Pancreas (tissue), 10 donors: ENCODE measurements around the gene FAM222B. TPM values are rescaled to one million over a fixed set of nuclear protein-coding genes. Genes with fewer than 3 reads are reported as not detected.
A peak's percentile ranks its signal among the peaks of the same experiment; 100 is the strongest.
"Not testable (repeated sequence)": the region's sequence is repeated elsewhere in the genome, so short reads cannot be mapped to it uniquely, and the experiment has no call there.

Experiments
- ATAC-seq, 4 donors: fragments of 200-7000 bp; cut with Tn5 transposase; one replicate each; pipeline versions ENCODE4 v1.8.0 to v1.9.1; 2020; ENCODE audit warnings: mild to moderate bottlenecking in 4 of 4, moderate library complexity in 4 of 4
- DNase-seq, 6 donors: peaks; one replicate each; pipeline ENCODE4 v3.0.0-alpha.2; 2020
- FAIRE-seq: peaks from 2 replicates; lab custom pipeline; 2012; peaks lifted over from hg19 to GRCh38; lab: Jason Lieb, UNC
- H3K27ac ChIP-seq, 4 donors: fragments of 200-600 bp; sonication (generic); 1 replicate in 3 of 4; 2 replicates in 1 of 4; pipeline versions ENCODE4 v1.5.0 to v1.8.0; 2020
- H3K27me3 ChIP-seq, 4 donors: fragments of 200-600 bp; one replicate each; pipeline ENCODE4 v1.8.0; 2021
- H3K36me3 ChIP-seq, 3 donors: fragments of 200-600 bp; sonication (generic) in 1 of 3; one replicate each; pipeline versions ENCODE4 v1.5.0 to v1.8.0; 2020 to 2021
- H3K4me1 ChIP-seq, 3 donors: fragments of 200-600 bp; one replicate each; pipeline ENCODE4 v1.8.0; 2021
- H3K4me3 ChIP-seq, 4 donors: fragments of 200-600 bp; sonication (generic) in 2 of 4; one replicate each; pipeline versions ENCODE4 v1.5.0 to v1.8.0; 2020 to 2021
- H3K9me3 ChIP-seq, 4 donors: fragments of 200-600 bp; one replicate each; pipeline ENCODE4 v1.8.0; 2021
- CTCF ChIP-seq, 4 donors: fragments of 200-600 bp; sonication (generic) in 3 of 4; IDR thresholded peaks; one replicate each; pipeline versions ENCODE4 v1.5.0 to v1.8.0; 2021; ENCODE audit warnings: antibody characterized with exemption in 4 of 4
- WGBS, 2 donors: extraction: QIAGEN DNeasy Blood & Tissue Kit; methylation state at CpG; one replicate each; pipeline ENCODE4 v1.1.7; 2013; 5-methylcytosine and 5-hydroxymethylcytosine counted together
- intact Hi-C, 3 donors: fragments of 100-400 bp; cut with DNase I; formaldehyde crosslinking; loops; one replicate each; pipeline versions ENCODE4 v1.11.1 to v1.14.2; 2022
- polyA plus RNA-seq, 2 donors: library from polyadenylated mRNA; stranded (reverse); fragments of 200-250 nt; gene quantifications; one replicate each; pipeline ENCODE4 v1.2.3, GENCODE V29; 2013
- total RNA-seq, 6 donors: library from RNA; stranded (reverse); fragmentation: NEBNext Ultra II Directional in 4 of 6; extraction: Animal tissue kit (Norgen Biotek cat#: 25700) in 4 of 6; gene quantifications; one replicate each; pipeline versions ENCODE4 v1.2.1 to v1.2.4, GENCODE V29; 2021 to 2023
- donor health status: healthy with polysubstance abuse.
- donor health status: DM: no; HTN: no; CAD: no; lungs with moderate emphysema.
- donor health status: DM: no; HTN: no; CAD: no.
- donor health status: control.
- donor health status: control.
- donor health status: Bipolar disorder and iron deficiency.
- donor health status: DM: yes; HTN: yes; CAD: no.
- donor health status: DM: no; HTN: no; CAD: no.
- donor health status: DM: no; HTN: no; CAD: no.
- donor health status: DM: yes; HTN: yes; CAD: no.

FAM222B gene
- total and polyA plus RNA-seq, 8 donors = 5.5 to 15.6 (median 8.1) TPM

- no peaks in the 10 kb centered on the region for H3K36me3 ChIP-seq
- peak in 1 of 6 donors; percentile 8 for DNase-seq
- no peak for ATAC-seq
- no peaks in the 10 kb centered on the region for H3K27me3 ChIP-seq
- TF ChIP-seq CTCF (IDR thresholded peaks at IDR 0.05) = no peak
- intact Hi-C loops = no loop called here
- peaks cover 0 to 6% (median 0%) of the 10 kb centered on the region in 3 donors for H3K4me1 ChIP-seq
- WGBS, 2 donors = 88 to 93% methylated on average over 10 of the region's 10 CpGs
- no peaks in the 10 kb centered on the region for H3K9me3 ChIP-seq
- FAIRE-seq = no peak
- H3K27ac ChIP-seq = no peak overlapping the region
- no peak overlapping the region for H3K4me3 ChIP-seq
These were observed 3.6 kb upstream of the FAM222B start for GRCh38 chr17:28846231-28846630.

DNA sequence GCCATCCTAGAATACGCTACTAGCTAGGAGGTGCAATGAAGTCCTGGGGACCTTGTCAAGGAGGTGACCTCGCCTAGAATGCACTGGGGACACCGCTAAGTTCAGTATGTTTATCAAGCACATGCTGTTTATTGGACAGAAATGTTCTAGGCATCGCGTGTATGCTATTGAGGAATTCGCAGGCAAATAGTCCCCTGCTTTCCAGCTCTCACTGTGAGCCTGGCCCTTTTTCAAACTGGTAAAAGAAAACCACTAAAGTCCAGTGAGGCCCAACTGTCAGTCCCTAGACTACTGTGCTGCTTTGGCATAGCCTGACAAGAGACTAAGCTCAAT is 1.2 kb upstream of the FAM222B start:
- Histone ChIP-seq H3K27me3 (no peaks in the 10 kb centered on the region), H3K36me3 (no peaks in the 10 kb centered on the region), H3K4me3 (no peak overlapping the region), H3K27ac (no peak overlapping the region), H3K4me1 (peaks cover 0 to 6% (median 0%) of the 10 kb centered on the region in 3 donors), H3K9me3 (no peaks in the 10 kb centered on the region)
- TF ChIP-seq CTCF (IDR thresholded peaks at IDR 0.05) = no peak
- intact Hi-C loops = no loop called here
- WGBS, 2 donors = 84 to 89% methylated on average over 6 of the region's 6 CpGs
- FAIRE-seq = no peak
- peak in 1 of 6 donors; percentile 1 for DNase-seq
- no peak for ATAC-seq

DNA sequence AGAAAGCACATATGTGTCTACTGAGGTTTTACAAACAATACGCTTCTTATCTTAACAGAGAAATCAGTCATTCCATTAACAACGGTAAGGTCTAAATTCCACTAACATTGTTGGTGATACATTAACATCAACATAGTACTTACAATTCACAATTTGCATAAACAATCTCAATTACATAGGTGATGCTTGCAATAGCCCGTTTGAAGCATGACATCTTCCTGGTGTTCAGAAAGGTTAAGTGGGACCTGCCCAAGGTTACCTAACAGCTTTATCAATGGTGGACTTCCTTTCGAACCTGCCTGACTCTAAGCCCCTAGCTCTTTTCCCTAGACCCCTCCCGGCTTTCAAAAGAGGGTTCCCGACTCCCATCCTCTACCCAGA is 699 bp downstream of the FAM222B start:
- Histone ChIP-seq H3K27me3 (no peaks in the 10 kb centered on the region), H3K9me3 (no peaks in the 10 kb centered on the region), H3K27ac (peak overlapping the region; percentile 39 to 76 (median 62)), H3K4me3 (peak overlapping the region; percentile 46 to 86 (median 66)), H3K36me3 (no peaks in the 10 kb centered on the region), H3K4me1 (peaks cover 0 to 6% (median 0%) of the 10 kb centered on the region in 3 donors)
- peak; percentile 10 to 46 (median 42) for ATAC-seq
- intact Hi-C loops = no loop called here
- DNase-seq = no peak
- WGBS, 2 donors = 1% methylated on average over 6 of the region's 6 CpGs
- no peak for FAIRE-seq
- no peak for TF ChIP-seq CTCF (IDR thresholded peaks at IDR 0.05)

DNA sequence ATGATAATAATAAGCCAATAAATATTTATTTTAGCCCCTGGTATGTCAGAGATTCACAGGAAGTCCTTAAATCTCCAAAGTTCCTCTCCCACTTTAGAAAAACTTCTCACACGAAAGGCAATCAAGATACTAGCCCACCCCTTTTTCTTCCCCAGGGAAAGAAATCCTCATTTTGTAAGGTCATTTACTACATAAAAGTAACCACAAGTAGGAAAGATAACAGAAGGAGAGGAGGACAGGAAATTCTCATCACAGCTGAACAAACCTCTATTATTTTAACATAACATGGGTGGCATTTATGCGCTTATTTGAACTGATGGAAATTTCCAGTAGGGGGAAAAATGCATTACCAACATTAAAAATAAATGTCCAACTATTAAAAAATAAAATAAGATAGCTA is 3.4 kb downstream of the FAM222B start:
- no peak for TF ChIP-seq CTCF (IDR thresholded peaks at IDR 0.05)
- no peak for FAIRE-seq
- no peak overlapping the region for H3K4me3 ChIP-seq
- no peaks in the 10 kb centered on the region for H3K9me3 ChIP-seq
- ATAC-seq = no peak
- H3K27ac ChIP-seq = no peak overlapping the region
- DNase-seq = no peak
- no peaks in the 10 kb centered on the region for H3K36me3 ChIP-seq
- 88 to 89% methylated on average over 2 of the region's 2 CpGs for WGBS, 2 donors
- H3K4me1 ChIP-seq = peaks cover 0 to 6% (median 0%) of the 10 kb centered on the region in 3 donors
- H3K27me3 ChIP-seq = no peaks in the 10 kb centered on the region
- intact Hi-C loops = no loop called here

GRCh38 chr17:28836541-28836940 is 6.0 kb downstream of the FAM222B start:
- ATAC-seq, H3K27me3 ChIP-seq, intact Hi-C loops, H3K4me3 ChIP-seq, H3K36me3 ChIP-seq, H3K9me3 ChIP-seq, H3K4me1 ChIP-seq, FAIRE-seq, H3K27ac ChIP-seq: not testable (repeated sequence)
- DNase-seq = peak in 1 of 6 donors; percentile 7
- WGBS, 2 donors = 89 to 91% methylated on average over 10 of the region's 10 CpGs
